Measurements from ENCODE around the gene FAM241B. TPM values are rescaled to one million over a fixed set of nuclear protein-coding genes. Genes with fewer than 3 reads are reported as not detected.

Gene FAM241B
- polyA plus RNA-seq, 3 donors = 9.2 to 11.4 (median 9.7) TPM

DNA sequence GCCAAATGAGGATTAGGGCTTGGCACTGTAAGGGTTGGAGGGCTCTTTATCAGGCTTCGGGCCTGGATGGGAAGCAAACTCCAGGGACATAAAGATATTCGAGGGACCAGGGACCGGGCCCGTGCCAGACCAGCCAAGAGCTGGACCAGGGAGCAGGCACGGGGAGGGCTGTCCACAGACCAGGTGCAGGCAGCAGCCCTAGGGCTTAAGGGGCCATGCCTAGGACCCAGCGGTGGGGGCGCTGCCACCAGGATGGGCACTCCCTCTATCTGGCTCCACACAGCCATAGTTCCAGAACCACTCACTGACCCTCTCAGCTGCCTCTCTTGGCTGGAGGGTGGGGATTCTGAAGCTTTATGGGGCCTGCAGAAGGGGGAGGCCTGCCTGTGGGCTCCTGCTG lies 32.9 kb downstream of the FAM241B start:
- DNase-seq (ENCODE audit: low read depth in 3 of 3, low spot score in 2 of 3) = no peak

DNA sequence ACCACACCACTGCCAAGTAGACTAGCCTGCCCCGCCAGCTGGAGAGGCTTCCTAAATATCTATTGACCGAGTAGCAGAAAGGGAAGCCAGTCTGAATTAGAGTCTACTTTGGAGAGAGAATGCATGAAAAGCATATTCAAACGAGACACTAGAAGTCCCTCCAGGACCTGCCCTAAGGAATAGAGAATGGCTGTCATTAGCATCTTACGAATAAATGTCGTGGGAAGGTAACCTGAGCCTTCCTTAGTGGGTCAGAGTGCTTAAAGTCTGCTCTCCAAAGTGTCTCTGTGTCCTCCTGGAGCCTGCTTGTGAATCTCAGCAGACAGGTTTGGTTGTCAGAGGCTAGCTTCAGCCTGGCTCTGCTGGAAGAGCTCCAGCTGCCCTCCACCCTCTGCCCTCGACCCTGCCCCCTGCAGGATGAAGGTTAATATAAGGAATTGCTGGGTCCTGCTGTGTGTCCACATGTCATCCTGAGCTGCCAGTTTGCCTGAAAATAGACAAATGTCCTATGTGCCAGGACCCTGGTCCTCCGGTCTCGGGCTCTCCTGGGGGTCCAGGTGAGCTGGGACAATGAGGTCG lies 33.4 kb downstream of the FAM241B start:
- DNase-seq (ENCODE audit: low read depth in 3 of 3, low spot score in 2 of 3) = no peak

DNA sequence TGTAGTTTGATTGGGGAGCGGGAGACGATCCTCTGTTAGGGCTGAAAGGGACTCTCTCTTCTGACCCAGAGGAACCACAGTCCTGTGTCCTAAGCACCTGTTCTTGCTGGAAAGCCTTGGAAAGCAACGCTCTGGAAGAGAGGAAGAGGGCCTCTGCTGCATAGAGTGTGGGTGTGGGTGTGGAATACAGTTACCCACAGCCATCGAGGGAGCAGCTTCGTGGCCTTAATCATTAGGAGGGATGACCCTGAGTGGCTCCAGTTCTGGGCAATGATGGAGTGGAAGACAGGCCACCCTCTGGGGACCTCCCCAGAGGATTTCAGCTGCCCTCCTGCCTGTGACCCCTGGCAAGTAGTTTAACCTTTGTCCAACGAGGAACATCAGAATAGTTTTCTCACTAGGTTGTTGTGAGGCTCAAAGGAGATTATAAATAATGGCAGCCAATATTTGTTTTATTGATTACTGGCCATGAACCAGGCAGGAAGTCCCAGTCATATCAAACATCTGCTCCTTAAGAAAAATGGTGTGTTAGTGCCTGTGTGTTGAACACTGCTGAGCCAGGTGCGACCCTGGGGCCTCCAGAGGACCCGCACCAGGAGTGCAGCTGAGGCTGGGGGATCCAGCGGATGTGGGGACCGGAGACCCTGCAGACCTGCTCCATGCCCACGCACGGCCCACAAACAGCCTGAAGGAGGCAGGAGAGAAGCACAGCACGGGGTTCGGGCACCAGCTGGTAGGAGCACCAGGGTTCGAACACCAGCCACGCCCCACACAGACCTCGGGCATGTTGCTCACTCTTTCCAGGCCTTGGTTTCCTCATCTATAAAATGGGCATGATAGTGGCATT lies 35.6 kb downstream of the FAM241B start:
- no peak for DNase-seq (ENCODE audit: low read depth in 3 of 3, low spot score in 2 of 3)

DNA sequence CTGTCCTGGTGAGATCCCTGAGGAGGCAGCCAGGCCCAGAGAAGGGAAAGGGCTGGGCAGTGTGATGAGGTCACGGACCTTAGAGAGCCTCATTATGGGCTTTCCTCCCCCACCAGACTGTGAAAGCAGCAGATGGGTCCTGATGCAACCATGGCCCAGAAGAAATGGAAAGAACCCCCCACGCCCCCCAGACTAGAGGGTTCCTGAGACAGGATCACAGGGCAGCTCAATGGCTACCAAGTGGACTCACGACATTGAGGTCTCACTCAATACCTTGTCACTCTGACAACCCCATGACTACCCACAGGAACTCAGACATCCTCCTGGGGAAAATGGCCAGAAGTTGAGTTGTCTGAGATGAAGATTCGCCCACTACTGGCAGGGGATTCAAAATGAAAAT lies 36.7 kb downstream of the FAM241B start:
- no peak for DNase-seq (ENCODE audit: low read depth in 3 of 3, low spot score in 2 of 3)

DNA sequence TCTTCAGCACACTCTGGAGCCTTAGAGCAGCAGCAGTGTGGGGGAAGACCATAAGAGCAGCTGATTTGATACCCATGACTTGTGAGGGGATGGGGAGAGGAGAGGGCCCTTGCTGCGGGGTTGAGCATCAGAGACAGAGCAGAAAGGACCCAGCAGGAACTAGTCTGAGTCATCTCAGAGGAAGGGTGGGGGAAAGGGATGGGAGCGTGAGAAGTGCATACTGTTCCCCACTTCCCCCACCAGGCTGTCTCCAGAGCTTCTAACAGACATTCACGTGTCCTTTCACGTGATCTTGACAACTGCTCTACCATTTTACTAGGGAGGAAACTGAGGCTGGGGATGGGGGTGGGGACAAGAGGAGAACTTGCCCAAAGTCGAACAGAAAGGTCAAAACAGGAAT lies 38.7 kb downstream of the FAM241B start:
- DNase-seq (ENCODE audit: low read depth in 3 of 3, low spot score in 2 of 3) = no peak

DNA sequence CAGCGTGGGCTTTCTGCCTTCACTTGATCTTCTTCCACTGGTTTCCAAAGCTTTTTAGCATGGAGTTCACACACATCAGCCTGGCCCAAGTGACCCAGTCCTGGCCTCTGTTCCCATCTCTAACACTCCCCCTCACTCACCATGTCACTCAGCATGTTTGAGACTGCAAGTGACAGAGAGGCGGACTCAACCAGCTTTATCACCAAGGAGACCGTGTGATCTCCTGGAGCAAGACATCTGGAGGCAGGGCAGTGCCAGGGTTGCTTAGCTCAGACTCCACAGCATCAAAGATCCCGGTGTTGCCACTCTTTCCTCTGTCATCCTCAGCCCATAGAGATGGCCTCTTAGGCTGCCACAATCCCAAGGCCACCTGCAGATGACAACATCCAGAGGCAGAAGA lies 39.4 kb downstream of the FAM241B start:
- no peak for DNase-seq (ENCODE audit: low read depth in 3 of 3, low spot score in 2 of 3)

DNA sequence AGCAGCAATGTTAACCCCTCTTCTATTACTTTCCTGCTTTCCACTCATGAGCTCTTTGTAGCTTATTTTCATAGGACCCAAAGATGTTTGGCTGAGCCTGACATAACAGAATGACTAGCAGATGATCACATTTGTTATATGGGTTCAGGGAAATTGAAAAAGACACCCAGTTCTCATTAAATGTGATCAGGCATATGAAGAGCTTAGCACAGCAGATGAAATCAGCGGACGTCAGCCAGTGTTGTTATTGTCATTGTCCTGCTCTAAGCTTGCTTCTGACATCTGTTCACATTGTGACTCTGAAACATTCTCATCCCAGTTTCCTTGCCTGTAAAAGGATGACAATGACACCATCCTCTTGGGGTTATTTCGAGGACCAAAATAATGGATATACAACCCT lies 43.5 kb downstream of the FAM241B start:
- DNase-seq (ENCODE audit: low read depth in 3 of 3, low spot score in 2 of 3) = no peak

DNA sequence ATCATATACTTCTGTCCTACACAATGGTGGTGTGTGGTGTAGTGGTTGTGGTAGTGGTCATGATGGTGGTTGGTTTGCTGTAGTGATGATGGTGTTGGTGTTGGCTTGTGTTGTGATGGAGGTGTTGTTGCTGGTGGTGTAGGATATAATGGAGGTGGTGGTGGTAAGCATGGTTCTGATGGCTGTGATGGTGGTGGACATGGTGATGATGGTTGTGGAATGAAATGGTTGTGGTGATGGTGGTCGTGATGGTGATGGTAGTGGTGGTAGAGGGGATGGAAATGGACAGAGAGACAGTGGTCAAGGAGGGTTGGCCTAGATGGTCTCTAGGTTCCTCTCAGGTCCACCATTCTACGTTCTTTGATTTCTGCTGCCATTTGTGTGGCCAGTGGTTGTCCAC lies 44.7 kb downstream of the FAM241B start:
- no peak for DNase-seq (ENCODE audit: low read depth in 3 of 3, low spot score in 2 of 3)

DNA sequence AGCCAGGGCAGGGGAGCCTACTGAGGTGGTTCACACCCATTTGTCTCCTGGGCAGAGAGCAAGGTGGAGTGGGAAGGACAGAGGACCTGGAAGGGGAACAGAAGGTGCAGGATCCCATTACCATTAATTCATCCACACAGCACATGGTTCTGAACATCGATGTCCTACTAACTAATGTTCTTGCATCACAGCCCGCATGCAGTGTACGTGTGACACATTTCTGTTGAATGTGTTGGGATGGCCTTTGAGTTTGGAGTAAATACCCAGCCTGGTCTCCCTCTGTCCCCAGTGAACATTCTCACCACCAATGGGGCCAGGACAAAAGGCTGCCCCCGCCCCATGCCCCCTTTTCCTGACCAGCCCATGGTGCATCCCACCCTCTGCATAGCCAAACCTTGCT lies 46.3 kb downstream of the FAM241B start:
- no peak for DNase-seq (ENCODE audit: low read depth in 3 of 3, low spot score in 2 of 3)

DNA sequence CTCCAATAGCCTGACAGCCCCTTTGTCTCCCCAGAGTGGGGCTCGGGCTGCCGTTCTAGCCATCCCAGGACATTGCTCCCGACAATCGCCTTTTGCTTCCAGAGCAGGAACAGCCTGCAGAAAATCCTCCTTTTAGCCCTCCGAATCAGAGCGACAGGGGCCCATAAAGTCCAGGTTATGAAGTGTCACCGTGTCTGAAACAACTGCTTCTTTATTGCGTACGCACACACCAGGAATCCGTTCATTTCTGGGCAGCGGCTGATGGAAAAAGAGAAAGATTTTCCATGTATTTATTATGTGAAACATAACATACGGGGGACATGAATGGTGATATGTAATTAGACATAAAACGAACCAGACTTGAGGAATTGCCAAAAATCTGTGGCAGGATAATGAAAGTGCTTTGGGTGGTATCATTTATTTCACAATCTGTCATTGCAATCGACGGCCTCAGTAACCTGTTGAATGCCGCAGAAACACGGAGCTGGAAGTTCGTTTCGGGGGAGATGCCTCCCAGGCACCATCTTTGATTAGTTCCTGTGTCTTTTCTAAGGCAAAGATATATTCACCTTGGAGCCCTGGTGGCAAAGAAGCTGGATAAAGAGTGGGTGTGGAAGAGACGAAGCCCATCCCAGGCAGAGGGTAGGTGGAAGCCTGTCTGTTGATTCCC lies 48.1 kb downstream of the FAM241B start:
- DNase-seq (ENCODE audit: low read depth in 3 of 3, low spot score in 2 of 3) = no peak

DNA sequence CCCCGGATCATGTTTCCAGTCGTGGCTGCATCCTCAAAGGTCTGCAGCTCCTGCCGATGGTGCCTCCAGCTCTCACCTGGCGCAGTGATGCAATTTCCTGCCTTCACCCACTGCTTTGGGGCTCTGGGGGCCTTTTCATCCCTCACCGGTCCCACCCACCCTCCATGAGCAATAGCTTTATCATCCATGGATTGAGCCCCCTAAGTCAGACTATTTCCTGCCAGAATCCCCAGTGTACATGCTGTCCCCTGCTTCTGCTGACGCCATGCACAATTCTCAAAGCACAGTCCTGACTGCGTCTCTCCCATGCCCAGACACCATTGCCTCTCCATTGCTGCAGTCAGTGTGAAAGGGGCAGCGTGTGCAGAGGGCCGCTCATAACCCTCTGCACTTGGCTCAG lies 49.7 kb downstream of the FAM241B start:
- no peak for DNase-seq (ENCODE audit: low read depth in 3 of 3, low spot score in 2 of 3)

DNA sequence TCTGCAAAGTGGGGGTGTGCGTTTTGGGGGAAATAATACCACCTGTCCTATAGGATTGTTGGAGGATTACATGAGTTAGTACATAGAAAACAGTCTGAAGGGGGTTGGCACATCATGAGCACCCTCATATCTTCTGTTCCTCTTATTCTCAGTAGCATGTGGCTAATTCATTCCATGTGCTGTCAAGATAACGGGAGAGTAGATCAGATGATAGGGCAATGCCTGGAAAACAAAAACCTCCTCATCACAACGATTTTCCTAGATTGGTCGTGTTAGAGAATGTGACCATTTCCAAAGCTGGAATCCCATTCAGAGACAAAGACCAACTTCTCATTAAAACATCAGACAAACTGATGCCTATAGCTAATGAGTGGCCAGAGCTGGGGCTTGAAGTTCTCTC lies 50.6 kb downstream of the FAM241B start:
- no peak for DNase-seq (ENCODE audit: low read depth in 3 of 3, low spot score in 2 of 3)

DNA sequence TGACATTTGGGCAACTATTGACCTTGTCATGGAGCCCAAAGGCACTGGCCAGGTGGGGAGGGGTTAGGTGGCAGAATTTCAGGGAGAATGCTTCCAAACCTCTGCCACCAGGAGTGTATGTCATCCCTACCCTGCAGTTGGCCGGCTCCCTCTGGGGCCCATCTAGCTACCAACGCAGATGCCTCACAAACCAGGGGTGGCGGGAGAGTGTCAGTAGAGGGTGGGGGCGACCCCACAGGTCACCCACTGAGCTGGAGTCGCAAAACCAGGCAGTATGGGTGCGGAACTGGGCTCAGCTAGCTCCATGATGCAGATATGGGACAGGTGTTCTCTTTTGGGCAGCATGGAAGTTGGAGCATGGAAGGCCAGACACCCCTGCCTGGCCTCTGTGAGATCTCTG lies 51.4 kb downstream of the FAM241B start:
- no peak for DNase-seq (ENCODE audit: low read depth in 3 of 3, low spot score in 2 of 3)

DNA sequence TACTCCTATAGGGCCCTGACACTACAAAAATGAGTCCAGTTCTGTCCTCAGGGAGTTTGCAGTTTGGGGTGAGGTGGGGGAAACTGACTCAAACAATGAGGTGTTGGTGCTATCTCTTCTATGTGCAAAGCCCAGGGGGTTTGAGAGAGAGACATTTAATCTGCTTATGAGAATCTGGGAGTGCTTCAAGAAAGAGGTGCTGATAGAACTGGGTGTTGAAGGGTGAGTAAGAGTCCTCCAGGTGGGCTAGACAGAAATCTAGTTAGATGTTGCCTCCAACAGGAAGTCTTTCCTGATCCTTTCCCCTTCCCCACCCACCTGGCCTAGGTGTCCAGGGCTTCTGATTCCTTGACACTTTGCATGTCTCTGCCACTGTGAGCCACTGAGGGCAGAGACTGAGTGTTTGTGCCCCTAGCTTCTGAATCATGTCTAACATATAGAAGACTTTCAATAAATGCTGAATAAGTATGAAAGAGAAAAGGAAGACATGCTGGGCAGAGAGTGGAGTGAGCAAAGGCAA lies 53.0 kb downstream of the FAM241B start:
- no peak for DNase-seq (ENCODE audit: low read depth in 3 of 3, low spot score in 2 of 3)

Other genes with a start within 250 kb of the FAM241B start
- under 1 TPM; 0.10 to 0.28 (median 0.24) TPM for gene TACR2, start 213.3 kb upstream of the FAM241B start, polyA plus RNA-seq (ENCODE audit: insufficient read length in 3 of 3)
- 10 to 100 TPM; 56.1 to 82.3 (median 67.5) TPM for gene TSPAN15, start 178.8 kb upstream of the FAM241B start, polyA plus RNA-seq (ENCODE audit: insufficient read length in 3 of 3)
- gene NEUROG3, start 56.8 kb upstream of the FAM241B start, polyA plus RNA-seq (ENCODE audit: insufficient read length in 3 of 3) = not detected
- 10 to 100 TPM; 19.5 to 21.5 (median 19.6) TPM for gene COL13A1, start 171.7 kb downstream of the FAM241B start, polyA plus RNA-seq (ENCODE audit: insufficient read length in 3 of 3)

All from right renal cortex interstitium (tissue), 3 donors.